Bronchial epithelial cell (primary cell): ENCODE data around the gene PTPRN2. TPM values are rescaled to one million over a fixed set of nuclear protein-coding genes. Genes with fewer than 3 reads are reported as not detected.

Experiments
- DNase-seq: peaks from one replicate; pipeline ENCODE4 v3.0.0-alpha.2; 2010; ENCODE audit warnings: low read depth
- FAIRE-seq: peaks from 2 replicates; lab custom pipeline; 2011; peaks lifted over from hg19 to GRCh38; lab: Jason Lieb, UNC
- H3K27me3 ChIP-seq: 2 replicates; pipeline ENCODE4 v1.5.1; 2011; ENCODE audit warnings: low read length; ENCODE audit not compliant: control insufficient read depth, insufficient read depth
- H3K36me3 ChIP-seq: 2 replicates; pipeline ENCODE4 v1.5.1; 2011; ENCODE audit warnings: low read length; ENCODE audit not compliant: control insufficient read depth, insufficient read depth
- H3K4me3 ChIP-seq: 2 replicates; pipeline ENCODE4 v1.5.1; 2011; ENCODE audit warnings: mild to moderate bottlenecking, low read depth, low read length, control low read depth
- CTCF ChIP-seq: IDR thresholded peaks from 2 replicates; pipeline ENCODE4 v1.5.1; 2011; ENCODE audit warnings: mild to moderate bottlenecking, moderate library complexity, low read length, control low read depth, inconsistent platforms; ENCODE audit not compliant: insufficient read depth, severe bottlenecking
- total RNA-seq: library from RNA; depleted of rRNA; stranded (reverse); fragments of >200 nt; gene quantifications from 2 replicates; pipeline ENCODE4 v1.2.1, GENCODE V29; 2014

PTPRN2 gene
- total RNA-seq, 1 donor from 2014 or later = 1.1 TPM

- Histone ChIP-seq H3K36me3 (no peaks in the 10 kb centered on the region), H3K4me3 (no peak overlapping the region), H3K27me3 (no peaks in the 10 kb centered on the region)
- DNase-seq = peak; percentile 70
- no peak for TF ChIP-seq CTCF
- peak; percentile 62 for FAIRE-seq
Measured at GRCh38 chr7:158374586-158374985, 213.0 kb downstream of the PTPRN2 start.

GRCh38 chr7:158374146-158374545 lies 213.5 kb downstream of the PTPRN2 start:
- Histone ChIP-seq H3K4me3 (no peak overlapping the region), H3K36me3 (no peaks in the 10 kb centered on the region), H3K27me3 (no peaks in the 10 kb centered on the region)
- FAIRE-seq (no peak), DNase-seq (no peak)
- no peak for TF ChIP-seq CTCF

GRCh38 chr7:158373476-158374133 lies 214.0 kb downstream of the PTPRN2 start:
- Histone ChIP-seq H3K4me3 (no peak overlapping the region), H3K27me3 (no peaks in the 10 kb centered on the region), H3K36me3 (no peaks in the 10 kb centered on the region)
- DNase-seq (no peak), FAIRE-seq (no peak)
- no peak for TF ChIP-seq CTCF

- no peak for DNase-seq
- TF ChIP-seq CTCF = no peak
- H3K36me3 ChIP-seq = no peaks in the 10 kb centered on the region
- no peaks in the 10 kb centered on the region for H3K27me3 ChIP-seq
- FAIRE-seq = no peak
- no peak overlapping the region for H3K4me3 ChIP-seq
Measured at GRCh38 chr7:158372400-158373342, 215.0 kb downstream of the PTPRN2 start.

GRCh38 chr7:158371856-158372255 lies 215.8 kb downstream of the PTPRN2 start:
- no peak for TF ChIP-seq CTCF
- no peak overlapping the region for H3K4me3 ChIP-seq
- H3K36me3 ChIP-seq = no peaks in the 10 kb centered on the region
- H3K27me3 ChIP-seq = no peaks in the 10 kb centered on the region
- DNase-seq = no peak
- FAIRE-seq = no peak
